Amygdala (tissue), 56 donors: ENCODE results near the gene COX6B2.
"Not testable (repeated sequence)": the region's sequence is repeated elsewhere in the genome, so short reads cannot be mapped to it uniquely, and the experiment has no call there.

Experiments used
- DNase-seq, 56 donors: peaks; one replicate each; lab custom pipeline; 2025; lab: John Stamatoyannopoulos, UW

Gene COX6B2

DNA sequence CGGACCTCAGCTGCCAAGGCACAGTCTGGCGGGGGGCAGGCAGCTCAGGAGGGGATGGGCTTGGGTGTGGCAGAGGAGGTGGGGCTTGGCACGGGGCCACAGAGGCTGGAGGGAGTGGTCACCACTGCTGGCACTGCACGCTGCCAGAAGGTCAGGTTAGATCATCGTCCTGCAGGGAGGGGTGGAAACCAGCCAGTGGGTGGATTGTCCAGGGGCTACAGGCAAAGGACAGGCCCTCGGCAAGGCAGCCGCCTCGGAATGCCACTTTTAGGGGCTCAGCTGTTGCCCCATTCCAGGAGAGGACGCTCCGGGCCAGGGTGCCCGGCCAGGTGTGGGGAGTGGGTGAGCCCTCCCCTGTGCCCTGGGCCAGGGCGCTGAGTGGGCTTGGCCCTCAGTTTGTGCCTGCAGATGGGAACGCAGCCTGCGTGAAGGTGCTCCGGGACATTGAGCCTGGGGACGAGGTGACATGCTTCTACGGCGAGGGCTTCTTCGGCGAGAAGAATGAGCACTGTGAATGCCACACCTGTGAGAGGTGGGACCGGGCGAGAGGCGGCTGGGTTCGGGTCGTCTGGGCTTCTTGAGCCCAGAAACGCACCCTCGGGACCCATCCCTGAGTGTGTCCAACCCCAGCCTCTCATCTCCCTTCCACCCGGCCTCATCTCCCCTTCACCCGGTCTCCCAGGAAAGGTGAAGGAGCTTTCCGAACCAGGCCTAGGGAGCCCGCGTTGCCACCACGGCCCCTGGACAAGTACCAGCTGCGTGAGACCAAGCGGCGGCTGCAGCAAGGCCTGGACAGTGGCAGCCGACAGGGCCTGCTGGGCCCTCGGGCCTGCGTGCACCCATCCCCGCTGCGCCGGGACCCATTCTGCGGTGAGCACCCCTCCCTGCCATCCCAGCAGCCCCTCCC lies 8.4 kb downstream of the COX6B2 start:
- peak in 2 of 56 donors; percentile 16 to 51 for DNase-seq

GRCh38 chr19:55345101-55345817 lies 9.3 kb downstream of the COX6B2 start:
- no peak for DNase-seq

DNA sequence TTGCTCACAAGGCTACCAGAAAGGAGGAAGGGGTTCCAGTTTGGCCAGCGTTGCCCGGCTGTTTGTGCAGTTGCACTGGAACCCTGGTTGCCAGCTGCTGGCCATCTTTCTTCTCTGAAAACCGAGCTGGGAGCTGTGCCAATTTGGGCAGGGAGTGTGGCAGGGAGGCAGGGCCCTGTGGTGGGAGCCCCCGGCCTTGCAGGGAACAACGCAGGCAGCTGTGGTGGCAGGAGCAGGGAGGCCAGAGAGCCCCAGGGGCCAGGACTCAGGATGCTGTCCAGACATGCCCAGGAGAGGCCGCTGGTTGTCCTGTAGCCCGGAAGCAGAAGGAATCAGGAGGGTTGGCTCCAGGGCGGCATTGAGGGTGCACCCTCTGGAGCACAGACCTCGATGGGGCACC lies 10.1 kb downstream of the COX6B2 start:
- DNase-seq = peak in 45 of 56 donors; percentile 4 to 77 (median 43)

DNA sequence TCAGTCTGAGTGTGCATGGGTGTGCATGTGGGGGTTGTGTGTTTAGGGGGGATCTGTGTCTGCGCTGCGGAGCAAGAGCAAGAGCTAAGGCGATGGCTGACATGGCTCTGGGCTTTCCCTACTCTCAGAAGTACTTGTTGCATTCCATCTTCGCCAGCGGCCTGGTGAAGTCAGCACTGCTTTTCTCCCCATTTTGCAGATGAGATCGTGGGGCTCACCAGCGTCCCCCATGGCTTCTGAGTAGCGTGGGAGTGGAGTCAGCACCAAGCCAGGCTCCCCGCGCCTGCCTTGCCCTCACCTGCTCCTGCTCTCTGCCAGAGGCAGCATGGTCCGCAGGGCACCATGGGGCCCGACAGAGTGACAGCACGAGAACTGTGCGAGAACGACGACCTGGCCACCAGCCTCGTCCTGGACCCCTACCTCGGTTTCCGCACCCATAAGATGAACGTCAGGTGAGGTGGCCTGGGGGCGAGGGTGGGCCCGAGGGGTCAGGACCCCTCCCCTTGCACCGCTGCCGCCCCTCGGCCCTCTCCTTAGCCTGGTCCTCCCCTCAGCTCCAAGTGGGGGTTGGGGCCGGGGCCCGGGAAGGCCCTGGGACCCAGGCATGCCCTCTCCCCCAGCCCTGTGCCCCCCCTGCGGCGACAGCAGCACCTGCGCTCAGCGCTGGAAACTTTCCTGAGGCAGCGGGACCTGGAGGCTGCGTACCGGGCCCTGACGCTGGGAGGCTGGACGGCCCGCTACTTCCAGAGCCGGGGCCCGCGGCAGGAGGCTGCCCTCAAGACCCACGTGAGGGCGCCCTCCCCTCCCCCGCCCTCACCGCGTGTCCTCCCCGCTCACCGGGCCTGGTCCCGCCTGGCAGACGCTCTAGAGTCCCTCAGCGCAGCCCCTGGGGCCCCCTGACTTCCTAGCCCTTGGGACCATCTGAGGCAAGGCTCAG lies 12.7 kb downstream of the COX6B2 start:
- DNase-seq = no peak

- peak in 26 of 56 donors; percentile 8 to 56 (median 26) for DNase-seq
Observed at GRCh38 chr19:55341171-55341588, 13.3 kb downstream of the COX6B2 start.

DNA sequence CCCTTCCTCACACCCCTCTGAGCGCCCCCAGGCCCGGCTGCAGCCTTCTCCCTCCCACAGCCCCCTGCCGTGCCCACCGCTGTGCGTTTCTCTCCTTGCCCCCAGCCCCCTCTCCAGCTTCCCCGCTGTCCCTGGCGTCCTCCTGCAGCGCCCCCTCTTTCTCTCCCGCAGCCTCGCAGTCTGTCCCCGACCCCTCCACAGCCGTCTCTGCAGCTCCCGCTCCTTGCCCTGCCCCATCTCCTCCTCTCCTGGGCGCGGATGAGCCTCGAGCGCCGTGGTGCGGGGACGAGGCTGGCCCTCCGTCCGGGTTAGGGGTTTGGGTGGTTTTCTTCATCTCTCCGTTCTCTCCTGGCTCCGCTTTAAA lies 13.8 kb downstream of the COX6B2 start:
- DNase-seq = peak in 6 of 56 donors; percentile 8 to 30 (median 21)

DNA sequence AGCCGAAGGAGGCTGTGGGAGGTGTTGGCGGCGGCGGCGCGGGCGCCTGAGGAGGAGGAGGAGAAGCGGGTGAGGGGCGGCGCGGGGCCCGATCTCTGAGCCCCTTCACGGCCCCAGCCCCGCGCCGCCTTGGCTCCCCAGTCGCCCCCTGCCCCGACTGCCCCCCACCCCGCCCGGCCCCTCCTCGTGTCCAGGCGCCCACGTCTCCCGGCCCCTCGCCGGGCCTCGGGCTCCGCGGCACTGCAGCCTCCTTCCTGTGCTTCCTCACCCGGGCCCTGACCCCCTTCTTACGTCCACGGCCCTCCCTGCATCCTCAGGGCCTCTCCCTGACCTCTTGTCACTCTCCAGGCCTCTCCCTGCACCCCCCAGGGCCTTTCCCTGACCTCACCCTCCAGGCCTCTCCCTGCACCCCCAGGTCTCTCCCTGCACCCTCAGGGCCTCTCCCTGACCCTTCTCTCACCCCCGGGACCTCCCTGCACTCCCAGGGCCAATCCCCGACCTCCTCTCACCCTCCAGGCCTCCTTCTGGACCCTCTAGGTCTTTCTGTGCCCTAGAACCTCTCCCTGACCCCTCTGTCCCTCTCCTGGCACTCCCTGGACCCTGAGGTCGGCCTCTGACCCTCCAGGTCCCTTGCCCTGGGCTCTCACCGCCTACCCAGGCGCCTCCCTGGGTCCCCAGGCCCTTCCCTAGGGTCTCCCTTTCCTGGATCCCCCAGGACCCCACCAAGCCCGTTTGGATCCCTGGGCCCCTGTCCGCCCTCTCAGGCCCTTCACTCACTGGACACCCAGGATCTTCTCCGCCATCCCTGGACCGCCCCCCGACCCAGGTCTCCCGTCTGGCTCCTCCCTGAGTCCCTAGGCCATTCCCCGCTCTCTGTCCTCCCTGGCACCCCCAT lies 14.4 kb downstream of the COX6B2 start:
- peak in 6 of 56 donors; percentile 27 to 69 (median 52) for DNase-seq

- DNase-seq = peak; percentile 91 to 100 (median 100)
Observed at GRCh38 chr19:55339105-55339888, 15.2 kb downstream of the COX6B2 start, which contains the start of gene KMT5C. Gene KMT5C (plus strand): TSS chr19:55339876. CDS start chr19:55341937, 2,061 bp downstream.

- DNase-seq = no peak
Observed at GRCh38 chr19:55336101-55336500, 18.4 kb downstream of the COX6B2 start.

DNA sequence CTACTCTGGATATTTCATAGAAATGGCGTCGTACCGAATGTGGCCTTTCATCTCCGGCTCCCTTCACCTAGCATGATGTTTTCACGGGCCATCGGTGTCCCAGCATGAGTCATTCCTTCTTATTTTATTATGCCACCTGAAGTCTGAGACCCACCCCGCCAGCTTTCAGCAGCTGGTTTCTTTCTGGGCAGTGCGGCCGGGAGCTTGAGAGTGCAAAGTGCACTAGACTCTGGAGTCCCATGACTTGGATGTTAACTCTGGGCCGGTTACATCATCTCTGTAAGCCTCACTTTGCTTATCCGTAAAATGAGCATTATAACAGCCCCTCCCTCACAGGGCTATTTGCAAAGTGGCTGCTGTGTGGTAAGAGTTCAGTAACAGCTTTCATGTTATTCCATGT lies 20.6 kb downstream of the COX6B2 start:
- DNase-seq = no peak

DNA sequence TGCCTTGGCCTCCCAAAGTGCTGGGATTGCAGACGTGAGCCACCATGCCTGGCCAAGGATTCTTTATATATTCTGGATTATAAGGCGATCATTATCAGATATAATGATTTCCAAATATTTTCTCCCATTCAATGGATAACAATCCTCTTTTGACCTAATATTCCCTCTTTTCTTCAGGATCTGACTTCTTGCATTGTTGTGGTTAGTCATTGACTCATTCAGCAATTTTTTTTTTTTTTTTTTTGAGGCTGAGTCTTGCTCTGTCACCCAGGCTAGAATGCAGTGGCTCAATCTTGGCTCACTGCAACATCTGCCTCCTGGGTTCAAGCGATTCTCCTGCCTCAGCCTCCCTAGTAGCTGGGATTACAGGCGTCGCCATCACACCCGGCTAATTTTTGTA lies 24.7 kb downstream of the COX6B2 start:
- DNase-seq = not testable (repeated sequence)

DNA sequence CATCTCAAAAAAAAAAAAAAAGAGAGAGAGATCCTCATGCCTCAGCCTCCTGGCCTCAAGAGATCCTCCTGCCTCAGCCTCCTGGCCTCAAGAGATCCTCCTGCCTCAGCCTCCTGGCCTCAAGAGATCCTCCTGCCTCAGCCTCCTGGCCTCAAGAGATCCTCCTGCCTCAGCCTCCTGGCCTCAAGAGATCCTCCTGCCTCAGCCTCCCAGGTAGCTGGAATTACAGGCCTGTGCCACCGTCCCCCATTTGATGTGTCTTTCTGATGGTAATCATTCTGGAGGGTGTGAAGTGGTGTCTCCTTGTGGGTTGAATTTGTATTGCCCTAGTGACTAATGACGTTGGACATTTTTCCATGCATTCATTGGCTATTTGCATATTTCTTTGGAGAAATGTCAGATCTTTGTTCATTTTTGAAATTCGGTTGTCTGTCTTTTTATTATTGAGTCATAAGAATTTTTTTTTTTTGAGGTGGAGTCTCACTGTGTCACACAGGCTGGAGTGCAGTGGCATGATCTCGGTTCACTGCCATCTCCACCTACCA lies 25.7 kb downstream of the COX6B2 start:
- DNase-seq = not testable (repeated sequence)

GRCh38 chr19:55325172-55325571 lies 29.3 kb downstream of the COX6B2 start, which contains the start of gene TMEM150B:
Gene TMEM150B (minus strand): TSS chr19:55325341. CDS start chr19:55321036, 4,305 bp downstream.
- DNase-seq = no peak

DNA sequence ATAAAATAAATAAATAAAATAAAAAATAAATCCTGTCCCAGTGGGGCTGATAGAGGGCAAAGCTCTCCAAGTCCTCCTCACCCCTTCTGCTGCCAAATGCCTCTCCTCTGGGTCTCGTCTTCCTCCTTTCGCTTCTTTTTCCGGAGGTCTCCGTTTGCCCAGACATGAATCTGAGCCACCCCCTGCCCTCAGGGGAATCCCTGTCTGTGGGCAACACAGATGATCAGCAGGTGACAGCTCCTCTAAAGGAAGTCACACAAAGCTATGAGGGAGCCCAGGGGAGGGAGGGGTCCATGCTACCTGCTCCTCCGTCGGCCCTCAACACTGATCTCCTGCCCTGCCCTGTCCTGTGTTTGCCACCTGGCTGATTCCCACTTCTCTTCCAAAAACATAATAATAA lies 29.9 kb downstream of the COX6B2 start:
- no peak for DNase-seq

GRCh38 chr19:55322204-55322885 lies 32.2 kb downstream of the COX6B2 start:
- DNase-seq = no peak

GRCh38 chr19:55321466-55322137 lies 32.9 kb downstream of the COX6B2 start:
- DNase-seq = no peak
